Gastroesophageal sphincter (tissue), 3 donors: Measurements from ENCODE around the gene CPNE7.

Experiments used
- CTCF ChIP-seq, 4 experiments: fragments of 200-600 bp in 2 of 4; fragments of 450-650 bp in 2 of 4; sonication (generic) in 1 of 4; IDR thresholded peaks; one replicate each; pipeline ENCODE4 v1.5.1; 2017 to 2019; ENCODE audit warnings: antibody characterized with exemption in 4 of 4, mild to moderate bottlenecking in 2 of 4, moderate library complexity in 2 of 4
- EP300 ChIP-seq: sonication (generic); formaldehyde crosslinking; IDR thresholded peaks from one replicate; pipeline ENCODE4 v1.6.1; 2017; ENCODE audit warnings: antibody characterized with exemption, mild to moderate bottlenecking
- POLR2A ChIP-seq, 2 donors: fragments of 450-650 bp; IDR thresholded peaks; one replicate each; pipeline ENCODE4 v1.6.1; 2017; ENCODE audit warnings: antibody characterized with exemption in 2 of 2, mild to moderate bottlenecking in 2 of 2, moderate library complexity in 1 of 2
- POLR2AphosphoS5 ChIP-seq: sonication (generic); formaldehyde crosslinking; IDR thresholded peaks from one replicate; pipeline ENCODE4 v1.6.1; 2017; ENCODE audit warnings: antibody characterized with exemption

DNA sequence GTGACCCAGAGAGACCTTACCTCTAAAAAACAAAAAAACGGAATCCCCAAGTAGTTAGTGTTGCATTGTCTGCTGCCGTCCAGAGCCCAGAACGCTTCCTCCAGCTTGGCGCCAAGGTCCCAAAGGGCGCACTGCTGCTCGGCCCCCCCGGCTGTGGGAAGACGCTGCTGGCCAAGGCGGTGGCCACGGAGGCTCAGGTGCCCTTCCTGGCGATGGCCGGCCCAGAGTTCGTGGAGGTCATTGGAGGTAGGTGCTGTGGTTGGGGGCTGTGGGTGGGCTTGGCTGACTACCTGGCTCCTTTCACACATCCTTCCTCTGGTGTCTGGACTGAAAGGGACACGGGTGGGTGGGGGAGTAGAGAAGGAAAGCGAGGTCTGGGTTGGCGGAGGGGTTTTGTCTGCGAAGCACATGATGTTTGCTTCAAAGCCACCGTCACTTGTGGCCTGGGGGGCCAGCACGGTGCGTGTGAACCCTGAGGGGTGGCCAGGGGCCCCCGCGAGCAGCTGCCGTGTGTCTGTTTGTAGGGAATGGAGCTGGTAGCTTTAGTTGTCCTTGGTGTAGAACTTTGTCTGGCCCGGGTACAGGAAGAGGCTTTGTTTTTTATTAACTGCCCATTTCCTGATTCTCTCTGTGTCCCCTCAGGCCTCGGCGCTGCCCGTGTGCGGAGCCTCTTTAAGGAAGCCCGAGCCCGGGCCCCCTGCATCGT is 43.6 kb upstream of the CPNE7 start:
- TF ChIP-seq CTCF (IDR thresholded peaks at IDR 0.05) (no peak), EP300 (no peak), POLR2AphosphoS5 (no peak), POLR2A (IDR thresholded peaks at IDR 0.05) (no peak)
